ENCODE data around the gene UNC45A.

The UNC45A gene

DNA sequence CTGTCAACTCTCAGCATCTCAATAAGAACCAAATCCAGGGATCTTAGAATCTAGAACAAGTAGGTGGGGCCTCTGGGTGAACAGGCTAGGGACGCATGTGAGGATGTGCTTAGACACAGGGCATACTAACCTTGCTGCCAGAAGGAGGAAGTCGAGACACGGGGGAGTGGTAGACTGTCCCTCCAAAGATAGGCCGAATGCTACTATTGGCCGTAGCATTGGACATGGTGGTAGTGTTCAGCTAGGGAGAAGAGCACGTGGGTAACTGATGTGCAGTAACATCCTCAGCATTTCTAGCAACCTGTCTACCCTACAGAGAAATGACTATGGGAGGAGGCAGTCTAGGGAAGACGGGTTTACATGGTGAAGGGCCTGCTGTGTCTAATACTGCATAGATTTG, 35.2 kb downstream of the UNC45A start:
- H3K4me2 ChIP-seq (ENCODE audit: low read length, poor library complexity, severe bottlenecking): no peak overlapping the region
- no peak overlapping the region for H3K4ac ChIP-seq (ENCODE audit: low read depth in 1 of 2, low read length in 2 of 2)
- H2BK120ac ChIP-seq (ENCODE audit: low read depth, low read length): no peak overlapping the region
- H3K4me1 ChIP-seq (ENCODE audit: control insufficient read depth, insufficient read depth, low read depth, low read length): no peaks in the 10 kb centered on the region
- H4K91ac ChIP-seq (ENCODE audit: low read length): no peak overlapping the region
- 100% methylated on average over 6 of the region's 7 CpGs for WGBS
- no peaks in the 10 kb centered on the region for H3K27me3 ChIP-seq (ENCODE audit: control insufficient read depth in 1 of 2, insufficient read depth in 1 of 2, low read length in 2 of 2)
- DNase-seq: no peak
- no peak overlapping the region for H2AFZ ChIP-seq (ENCODE audit: low read depth, low read length)
- H2BK15ac ChIP-seq (ENCODE audit: low read depth, poor library complexity, severe bottlenecking): no peak overlapping the region
- H4K8ac ChIP-seq (ENCODE audit: low read length): no peak overlapping the region
- no peak overlapping the region for H3K18ac ChIP-seq (ENCODE audit: low read depth in 1 of 2, low read length in 2 of 2)
- no peak overlapping the region for H3K14ac ChIP-seq (ENCODE audit: low read length in 2 of 2)
- no peak overlapping the region for H2BK5ac ChIP-seq (ENCODE audit: low read depth, low read length, poor library complexity, severe bottlenecking)
- no peak overlapping the region for H2AK5ac ChIP-seq (ENCODE audit: low read length, severe bottlenecking)
- no peak overlapping the region for H2BK12ac ChIP-seq (ENCODE audit: low read length in 2 of 2)
- no peak overlapping the region for H3K23ac ChIP-seq (ENCODE audit: low read length in 2 of 2)
- H3K36me3 ChIP-seq (ENCODE audit: control insufficient read depth in 1 of 2, insufficient read depth in 2 of 2, low read depth in 1 of 2, low read length in 2 of 2): peaks cover 20 to 69% of the 10 kb centered on the region in 2 experiments
- H3K27ac ChIP-seq (ENCODE audit: low read length, poor library complexity, severe bottlenecking): no peak overlapping the region
- H3K79me1 ChIP-seq (replicated peaks; ENCODE audit: low read length, poor library complexity, severe bottlenecking): peaks cover 2% of the 10 kb centered on the region
- H3K9ac ChIP-seq (ENCODE audit: low read length): no peak overlapping the region
- H3K9me3 ChIP-seq (ENCODE audit: control insufficient read depth, low read length): no peaks in the 10 kb centered on the region
- no peak overlapping the region for H3K4me3 ChIP-seq (ENCODE audit: insufficient read depth in 1 of 2, low read depth in 1 of 2, low read length in 2 of 2)

DNA sequence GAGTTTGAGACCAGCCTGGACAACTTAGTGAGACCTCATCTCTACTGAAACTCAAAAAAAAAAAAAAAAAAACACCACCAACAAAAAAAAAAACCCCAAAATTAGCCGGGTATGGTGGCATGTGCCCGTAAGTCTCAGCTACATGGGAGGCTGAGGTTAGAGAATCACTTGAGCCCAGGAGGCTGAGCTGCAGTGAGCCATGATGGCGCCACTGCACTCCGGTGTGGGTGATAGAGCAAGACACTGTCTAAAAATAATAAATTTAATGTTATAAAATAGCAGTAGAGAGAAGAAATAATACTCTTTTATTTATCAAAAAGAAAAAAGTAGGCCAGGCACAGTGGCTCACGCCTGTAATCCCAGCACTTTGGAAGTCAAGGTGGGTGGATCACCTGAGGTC, 37.0 kb downstream of the UNC45A start:
- no peak overlapping the region for H2BK12ac ChIP-seq (ENCODE audit: low read length in 2 of 2)
- H3K79me1 ChIP-seq (replicated peaks; ENCODE audit: low read length, poor library complexity, severe bottlenecking): peaks cover 4% of the 10 kb centered on the region
- no peak overlapping the region for H2BK5ac ChIP-seq (ENCODE audit: low read depth, low read length, poor library complexity, severe bottlenecking)
- H3K9ac ChIP-seq (ENCODE audit: low read length): no peak overlapping the region
- H3K4me1 ChIP-seq (ENCODE audit: control insufficient read depth, insufficient read depth, low read depth, low read length): no peaks in the 10 kb centered on the region
- H3K14ac ChIP-seq (ENCODE audit: low read length in 2 of 2): no peak overlapping the region
- WGBS: 100% methylated on average over 3 of the region's 5 CpGs
- H3K4me2 ChIP-seq (ENCODE audit: low read length, poor library complexity, severe bottlenecking): no peak overlapping the region
- H3K27ac ChIP-seq (ENCODE audit: low read length, poor library complexity, severe bottlenecking): no peak overlapping the region
- no peak overlapping the region for H2BK120ac ChIP-seq (ENCODE audit: low read depth, low read length)
- DNase-seq: no peak
- peaks cover 16 to 62% of the 10 kb centered on the region in 2 experiments for H3K36me3 ChIP-seq (ENCODE audit: control insufficient read depth in 1 of 2, insufficient read depth in 2 of 2, low read depth in 1 of 2, low read length in 2 of 2)
- H3K23ac ChIP-seq (ENCODE audit: low read length in 2 of 2): no peak overlapping the region
- H3K4me3 ChIP-seq (ENCODE audit: insufficient read depth in 1 of 2, low read depth in 1 of 2, low read length in 2 of 2): no peak overlapping the region
- no peak overlapping the region for H2AFZ ChIP-seq (ENCODE audit: low read depth, low read length)
- H3K9me3 ChIP-seq (ENCODE audit: control insufficient read depth, low read length): no peaks in the 10 kb centered on the region
- no peak overlapping the region for H3K4ac ChIP-seq (ENCODE audit: low read depth in 1 of 2, low read length in 2 of 2)
- no peak overlapping the region for H3K18ac ChIP-seq (ENCODE audit: low read depth in 1 of 2, low read length in 2 of 2)
- H2AK5ac ChIP-seq (ENCODE audit: low read length, severe bottlenecking): no peak overlapping the region
- H4K8ac ChIP-seq (ENCODE audit: low read length): no peak overlapping the region
- H2BK15ac ChIP-seq (ENCODE audit: low read depth, poor library complexity, severe bottlenecking): no peak overlapping the region
- H4K91ac ChIP-seq (ENCODE audit: low read length): no peak overlapping the region
- H3K27me3 ChIP-seq (ENCODE audit: control insufficient read depth in 1 of 2, insufficient read depth in 1 of 2, low read length in 2 of 2): no peaks in the 10 kb centered on the region

DNA sequence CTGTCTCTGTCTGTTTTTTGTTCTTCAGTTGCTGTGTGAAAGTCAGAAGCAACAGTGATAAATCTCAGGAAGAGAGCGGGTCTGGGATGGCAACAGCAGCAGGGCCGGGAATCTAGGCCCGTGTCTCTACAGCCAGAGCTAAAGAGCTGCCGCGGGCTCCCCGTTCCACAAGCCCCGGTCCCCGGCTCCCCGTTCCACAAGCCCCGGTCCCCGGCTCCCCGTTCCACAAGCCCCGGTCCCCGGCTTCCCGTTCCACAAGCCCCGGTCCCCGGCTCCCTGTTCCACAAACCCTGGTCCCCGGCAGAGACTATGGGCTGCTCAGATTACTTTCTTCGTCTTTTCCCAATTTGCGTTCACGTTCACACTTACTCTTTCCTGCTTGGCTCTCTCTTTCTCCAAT, 39.1 kb downstream of the UNC45A start:
- Histone ChIP-seq H3K27ac (ENCODE audit: low read length, poor library complexity, severe bottlenecking) (no peak overlapping the region), H3K9me3 (ENCODE audit: control insufficient read depth, low read length) (no peaks in the 10 kb centered on the region), H3K4me3 (ENCODE audit: insufficient read depth in 1 of 2, low read depth in 1 of 2, low read length in 2 of 2) (no peak overlapping the region), H3K36me3 (ENCODE audit: control insufficient read depth in 1 of 2, insufficient read depth in 2 of 2, low read depth in 1 of 2, low read length in 2 of 2) (peaks cover 14 to 51% of the 10 kb centered on the region in 2 experiments), H2BK120ac (ENCODE audit: low read depth, low read length) (no peak overlapping the region), H4K91ac (ENCODE audit: low read length) (no peak overlapping the region), H3K14ac (ENCODE audit: low read length in 2 of 2) (no peak overlapping the region), H2AK5ac (ENCODE audit: low read length, severe bottlenecking) (no peak overlapping the region), H2BK12ac (ENCODE audit: low read length in 2 of 2) (no peak overlapping the region), H2AFZ (ENCODE audit: low read depth, low read length) (no peak overlapping the region), H3K79me1 (replicated peaks; ENCODE audit: low read length, poor library complexity, severe bottlenecking) (peaks cover 4% of the 10 kb centered on the region), H2BK15ac (ENCODE audit: low read depth, poor library complexity, severe bottlenecking) (no peak overlapping the region), H3K9ac (ENCODE audit: low read length) (no peak overlapping the region), H3K18ac (ENCODE audit: low read depth in 1 of 2, low read length in 2 of 2) (no peak overlapping the region), H3K27me3 (ENCODE audit: control insufficient read depth in 1 of 2, insufficient read depth in 1 of 2, low read length in 2 of 2) (no peaks in the 10 kb centered on the region), H3K23ac (ENCODE audit: low read length in 2 of 2) (no peak overlapping the region), H3K4ac (ENCODE audit: low read depth in 1 of 2, low read length in 2 of 2) (no peak overlapping the region), H3K4me2 (ENCODE audit: low read length, poor library complexity, severe bottlenecking) (no peak overlapping the region), H4K8ac (ENCODE audit: low read length) (no peak overlapping the region), H2BK5ac (ENCODE audit: low read depth, low read length, poor library complexity, severe bottlenecking) (no peak overlapping the region), H3K4me1 (ENCODE audit: control insufficient read depth, insufficient read depth, low read depth, low read length) (no peaks in the 10 kb centered on the region)
- 95% methylated on average over 21 of the region's 21 CpGs for WGBS
- DNase-seq: no peak

DNA sequence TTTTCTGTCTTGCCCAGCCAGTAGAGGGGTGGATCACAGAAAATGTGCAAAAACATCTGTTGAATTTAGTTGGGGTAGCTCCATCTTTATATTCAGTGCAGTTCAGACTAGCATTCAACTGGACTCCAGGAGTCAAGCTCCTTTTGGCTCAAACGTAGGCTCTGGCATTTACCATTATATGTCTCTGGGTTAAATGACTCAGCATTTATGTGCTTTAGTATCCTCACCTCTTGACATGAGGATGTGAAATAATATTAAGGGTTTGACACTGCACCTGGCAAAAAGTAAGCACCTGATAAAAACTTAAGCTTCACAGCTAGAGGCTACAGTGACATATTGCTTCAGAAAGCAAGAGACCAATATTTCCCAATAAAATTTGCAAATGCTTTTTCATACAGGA, 44.5 kb downstream of the UNC45A start:
- H4K91ac ChIP-seq (ENCODE audit: low read length): no peak overlapping the region
- DNase-seq: no peak
- no peaks in the 10 kb centered on the region for H3K9me3 ChIP-seq (ENCODE audit: control insufficient read depth, low read length)
- no peak overlapping the region for H3K4ac ChIP-seq (ENCODE audit: low read depth in 1 of 2, low read length in 2 of 2)
- no peak overlapping the region for H3K18ac ChIP-seq (ENCODE audit: low read depth in 1 of 2, low read length in 2 of 2)
- no peak overlapping the region for H3K23ac ChIP-seq (ENCODE audit: low read length in 2 of 2)
- H3K27me3 ChIP-seq (ENCODE audit: control insufficient read depth in 1 of 2, insufficient read depth in 1 of 2, low read length in 2 of 2): no peaks in the 10 kb centered on the region
- no peak overlapping the region for H3K27ac ChIP-seq (ENCODE audit: low read length, poor library complexity, severe bottlenecking)
- H3K4me2 ChIP-seq (ENCODE audit: low read length, poor library complexity, severe bottlenecking): no peak overlapping the region
- H2AFZ ChIP-seq (ENCODE audit: low read depth, low read length): no peak overlapping the region
- 43% methylated on average over 1 of the region's 1 CpG for WGBS
- no peak overlapping the region for H2BK12ac ChIP-seq (ENCODE audit: low read length in 2 of 2)
- no peak overlapping the region for H2AK5ac ChIP-seq (ENCODE audit: low read length, severe bottlenecking)
- H4K8ac ChIP-seq (ENCODE audit: low read length): no peak overlapping the region
- no peak overlapping the region for H3K14ac ChIP-seq (ENCODE audit: low read length in 2 of 2)
- H3K9ac ChIP-seq (ENCODE audit: low read length): no peak overlapping the region
- H3K4me1 ChIP-seq (ENCODE audit: control insufficient read depth, insufficient read depth, low read depth, low read length): peaks cover 4% of the 10 kb centered on the region
- H2BK5ac ChIP-seq (ENCODE audit: low read depth, low read length, poor library complexity, severe bottlenecking): no peak overlapping the region
- no peak overlapping the region for H2BK15ac ChIP-seq (ENCODE audit: low read depth, poor library complexity, severe bottlenecking)
- H3K4me3 ChIP-seq (ENCODE audit: insufficient read depth in 1 of 2, low read depth in 1 of 2, low read length in 2 of 2): no peak overlapping the region
- H3K79me1 ChIP-seq (replicated peaks; ENCODE audit: low read length, poor library complexity, severe bottlenecking): peaks cover 23% of the 10 kb centered on the region
- peaks cover 3 to 36% of the 10 kb centered on the region in 2 experiments for H3K36me3 ChIP-seq (ENCODE audit: control insufficient read depth in 1 of 2, insufficient read depth in 2 of 2, low read depth in 1 of 2, low read length in 2 of 2)
- no peak overlapping the region for H2BK120ac ChIP-seq (ENCODE audit: low read depth, low read length)
